HCT116 (cell line): ENCODE data around the gene CHRD. TPM values are rescaled to one million over a fixed set of nuclear protein-coding genes. Genes with fewer than 3 reads are reported as not detected.

Experiments used
- ATAC-seq: fragments of 200-7000 bp; cut with Tn5 transposase; 2 replicates; pipeline ENCODE4 v1.9.1; 2020; ENCODE audit warnings: mild to moderate bottlenecking, moderate library complexity
- BruUV-seq: library from RNA; stranded (reverse); fragments of 400-500 nt; replicated peaks from 2 replicates; lab custom pipeline; 2021; lab: Mats Ljungman, UMichigan
- CTCF ChIA-PET: fragments of 300-600 bp; sonication (Branson Sonifier 250); formaldehyde crosslinking; loops from one replicate; lab custom pipeline; 2021; ENCODE audit warnings: antibody characterized with exemption; lab: Charles Lee
- POLR2A ChIA-PET: fragments of 300-600, 350-600 bp; sonication (Branson Sonifier 250); formaldehyde crosslinking; loops from one replicate; lab custom pipeline; 2021; ENCODE audit warnings: antibody characterized with exemption; lab: Charles Lee
- RAD21 ChIA-PET, 2 experiments: fragments of 300-600 bp; sonication (Branson Sonifier 250); formaldehyde crosslinking; loops; one replicate each; lab custom pipeline; 2023; ENCODE audit warnings: low total read pairs in 2 of 2; ENCODE audit not compliant: uncharacterized antibody in 2 of 2, unreplicated experiment in 2 of 2, low non-redundant PET in 1 of 2; lab: Charles Lee
- DNase-seq: peaks from one replicate; pipeline ENCODE4 v3.0.0-alpha.2; 2010; ENCODE audit warnings: low read depth, low spot score
- H2AFZ ChIP-seq: fragments of 200-600 bp; shearing (Covaris generic), sonication (generic); 2 replicates; pipeline ENCODE4 v1.6.1; 2017; ENCODE audit warnings: low read depth, mixed run types, mixed read lengths, antibody characterized with exemption, low read length; ENCODE audit not compliant: poor library complexity, severe bottlenecking
- H3K27ac ChIP-seq: 2 replicates; pipeline ENCODE4 v1.5.1; 2012; ENCODE audit warnings: low read depth, low read length
- H3K27me3 ChIP-seq: fragments of 200-600 bp; sonication (generic); 2 replicates; pipeline ENCODE4 v1.6.1; 2016; ENCODE audit warnings: mixed run types, low read length, mixed read lengths; ENCODE audit not compliant: insufficient read depth
- H3K36me3 ChIP-seq, 2 experiments: fragments of 200-500 bp in 1 of 2; fragments of 200-600 bp in 1 of 2; sonication (Bioruptor generic) in 1 of 2; sonication (generic) in 1 of 2; 2 replicates each; pipeline versions ENCODE4 v1.5.1 to v1.6.1; 2014 to 2016; ENCODE audit warnings: low read length in 2 of 2, inconsistent platforms in 1 of 2, mixed read lengths in 1 of 2, mixed run types in 1 of 2; ENCODE audit not compliant: insufficient read depth in 2 of 2, control insufficient read depth in 1 of 2
- H3K4me1 ChIP-seq, 2 experiments: fragments of 200-600 bp in 1 of 2; sonication (generic) in 1 of 2; 2 replicates each; pipeline versions ENCODE4 v1.5.1 to v1.6.1; 2012 to 2017; ENCODE audit warnings: low read length in 2 of 2, inconsistent platforms in 1 of 2, mild to moderate bottlenecking in 1 of 2, mixed read lengths in 1 of 2, mixed run types in 1 of 2, moderate library complexity in 1 of 2; ENCODE audit not compliant: insufficient read depth in 2 of 2, control insufficient read depth in 1 of 2
- H3K4me2 ChIP-seq: fragments of 200-600 bp; sonication (generic); 2 replicates; pipeline ENCODE4 v1.6.1; 2017; ENCODE audit warnings: mixed run types, low read length, mixed read lengths
- H3K4me3 ChIP-seq, 2 experiments: fragments of 200-600 bp in 1 of 2; sonication (generic) in 1 of 2; replicated peaks in 1 of 2; 2 replicates each; pipeline ENCODE4 v1.5.1; 2011 to 2016; ENCODE audit warnings: low read length in 2 of 2, control low read depth in 1 of 2, low read depth in 1 of 2, mild to moderate bottlenecking in 1 of 2, mixed read lengths in 1 of 2, mixed run types in 1 of 2
- H3K79me2 ChIP-seq: fragments of 200-600 bp; sonication (generic); 2 replicates; pipeline ENCODE4 v1.6.1; 2017; ENCODE audit warnings: mild to moderate bottlenecking, mixed run types, low read length, moderate library complexity, mixed read lengths; ENCODE audit not compliant: insufficient read depth
- H3K9ac ChIP-seq: fragments of 200-600 bp; sonication (generic); 2 replicates; pipeline ENCODE4 v1.6.1; 2016; ENCODE audit warnings: low read length, mixed read lengths
- H3K9me2 ChIP-seq: fragments of 200-600 bp; sonication (generic), shearing (Covaris generic); 2 replicates; pipeline ENCODE4 v1.6.1; 2017; ENCODE audit warnings: mixed run types, mild to moderate bottlenecking, moderate library complexity; ENCODE audit not compliant: insufficient read depth
- H3K9me3 ChIP-seq, 2 experiments: fragments of 200-500 bp in 1 of 2; fragments of 200-600 bp in 1 of 2; sonication (Bioruptor generic) in 1 of 2; sonication (generic) in 1 of 2; 2 replicates each; pipeline ENCODE4 v1.6.1; 2014 to 2017; ENCODE audit warnings: low read length in 2 of 2, mixed read lengths in 2 of 2, inconsistent platforms in 1 of 2, low read depth in 1 of 2, mild to moderate bottlenecking in 1 of 2, mixed run types in 1 of 2, moderate library complexity in 1 of 2; ENCODE audit not compliant: control insufficient read depth in 1 of 2, insufficient read depth in 1 of 2
- H4K20me1 ChIP-seq: fragments of 200-600 bp; sonication (generic), shearing (Covaris generic); 2 replicates; pipeline ENCODE4 v1.6.1; 2017; ENCODE audit warnings: mixed run types, mild to moderate bottlenecking, moderate library complexity; ENCODE audit not compliant: insufficient read depth
- CBX3 ChIP-seq: IDR thresholded peaks from 2 replicates; pipeline ENCODE4 v1.6.1; 2012; ENCODE audit warnings: low read depth
- CEBPB ChIP-seq: IDR thresholded peaks from 2 replicates; pipeline ENCODE4 v1.6.1; 2012; ENCODE audit warnings: low read depth
- CTCF ChIP-seq, 3 experiments: fragments of 200-600 bp in 1 of 3; sonication (generic) in 1 of 3; IDR thresholded peaks in 2 of 3; conservative IDR thresholded peaks in 1 of 3; 2 replicates each; pipeline ENCODE4 v1.5.1; 2012 to 2017; ENCODE audit warnings: low read depth in 2 of 3, low read length in 2 of 3, antibody characterized with exemption in 1 of 3, borderline replicate concordance in 1 of 3, control low read depth in 1 of 3, mild to moderate bottlenecking in 1 of 3, mixed read lengths in 1 of 3, mixed run types in 1 of 3, moderate library complexity in 1 of 3; ENCODE audit not compliant: insufficient read depth in 1 of 3
- EGR1 ChIP-seq: IDR thresholded peaks from 2 replicates; pipeline ENCODE4 v1.6.1; 2012; ENCODE audit warnings: low read depth
- EZH2 ChIP-seq: fragments of 200-600 bp; sonication (generic); IDR thresholded peaks from 2 replicates; pipeline ENCODE4 v1.6.1; 2017; ENCODE audit warnings: antibody characterized with exemption, mixed run types
- EZH2phosphoT487 ChIP-seq: fragments of 200-600 bp; IDR thresholded peaks from 2 replicates; pipeline ENCODE4 v1.6.1; 2018; ENCODE audit warnings: antibody characterized with exemption, borderline replicate concordance
- FOSL1 ChIP-seq: IDR thresholded peaks from 2 replicates; pipeline ENCODE4 v1.6.1; 2012; ENCODE audit warnings: low read depth
- POLR2A ChIP-seq: IDR thresholded peaks from 2 replicates; pipeline ENCODE4 v1.7.0; 2011; ENCODE audit warnings: borderline replicate concordance; ENCODE audit not compliant: insufficient read depth, insufficient read length; ENCODE audit errors: extremely low read depth
- POLR2AphosphoS5 ChIP-seq: IDR thresholded peaks from 2 replicates; pipeline ENCODE4 v1.6.1; 2011; ENCODE audit warnings: mild to moderate bottlenecking, low read depth, low read length, moderate library complexity
- RAD21 ChIP-seq: IDR thresholded peaks from 2 replicates; pipeline ENCODE4 v1.6.1; 2012; ENCODE audit warnings: low read depth, mild to moderate bottlenecking
- REST ChIP-seq: IDR thresholded peaks from 2 replicates; pipeline ENCODE4 v1.6.1; 2012; ENCODE audit warnings: low read depth
- SIN3A ChIP-seq: IDR thresholded peaks from 2 replicates; pipeline ENCODE4 v1.6.1; 2012; ENCODE audit warnings: low read depth
- SP1 ChIP-seq: IDR thresholded peaks from 2 replicates; pipeline ENCODE4 v1.6.1; 2012; ENCODE audit warnings: low read depth
- SRF ChIP-seq: IDR thresholded peaks from 2 replicates; pipeline ENCODE4 v1.6.1; 2012; ENCODE audit warnings: low read depth
- TCF7L2 ChIP-seq: IDR thresholded peaks from 2 replicates; pipeline ENCODE4 v1.7.0; 2011; ENCODE audit warnings: borderline replicate concordance, inconsistent platforms; ENCODE audit not compliant: insufficient read depth, insufficient read length; ENCODE audit errors: extremely low read depth
- YY1 ChIP-seq: IDR thresholded peaks from 2 replicates; pipeline ENCODE4 v1.6.1; 2011; ENCODE audit warnings: low read length, low read depth, moderate library complexity, mild to moderate bottlenecking; ENCODE audit not compliant: insufficient replicate concordance; ENCODE audit errors: extremely low read depth
- ZBTB33 ChIP-seq: IDR thresholded peaks from 2 replicates; pipeline ENCODE4 v1.6.1; 2011; ENCODE audit warnings: mild to moderate bottlenecking, low read length, moderate library complexity; ENCODE audit not compliant: insufficient replicate concordance; ENCODE audit errors: extremely low read depth
- intact Hi-C: fragments of 100-400 bp; cut with micrococcal nuclease; formaldehyde crosslinking; loops from 2 replicates; pipeline ENCODE4 v1.10.0; 2022
- total RNA-seq: library from RNA; stranded (reverse); gene quantifications from one replicate; pipeline ENCODE4 v1.2.1, GENCODE V29; 2021; ENCODE audit not compliant: unreplicated experiment
- TF ChIP-seq, protein P1 (sequence below): IDR thresholded peaks from 2 replicates; pipeline ENCODE4 v1.6.1; 2012

The CHRD gene
- total RNA-seq, 1 experiment from 2014 or later = 8.0 TPM

- no peak overlapping the region for H3K27ac ChIP-seq
- CTCF ChIA-PET = interaction anchor here (0.6 to 1.8 kb wide), 7 partner anchors 9 to 1411 kb away, joined by 3 to 7 read pairs (median 3); no protein-coding TSS in a partner anchor
- TF ChIP-seq SP1 = no peak
- TF ChIP-seq TCF7L2 = no peak
- no peak for TF ChIP-seq REST
- TF ChIP-seq SIN3A = no peak
- TF ChIP-seq FOSL1 = no peak
- TF ChIP-seq EGR1 = no peak
- TF ChIP-seq YY1 = peak; percentile 13
- TF ChIP-seq CBX3 = peak; percentile 30; the same call in 1 of the 2 replicates
- TF ChIP-seq CEBPB = no peak
- no peak for TF ChIP-seq POLR2A
- TF ChIP-seq CTCF (IDR thresholded peaks at IDR 0.05 in 2 of 3, conservative IDR thresholded peaks at IDR 0.05 in 1 of 3; ENCODE audit: borderline replicate concordance in 1 of 3, insufficient read depth in 1 of 3, low read depth in 2 of 3, low read length in 2 of 3) = peak; percentile 90 to 95 (median 94)
- TF ChIP-seq SRF = no peak
- no peak for TF ChIP-seq POLR2AphosphoS5
- TF ChIP-seq, protein P1, sequence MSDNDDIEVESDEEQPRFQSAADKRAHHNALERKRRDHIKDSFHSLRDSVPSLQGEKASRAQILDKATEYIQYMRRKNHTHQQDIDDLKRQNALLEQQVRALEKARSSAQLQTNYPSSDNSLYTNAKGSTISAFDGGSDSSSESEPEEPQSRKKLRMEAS = peak; percentile 62; the same call in 1 of the 2 replicates
- TF ChIP-seq ZBTB33 = no peak
- no peak for TF ChIP-seq EZH2
- no peak for TF ChIP-seq EZH2phosphoT487
- TF ChIP-seq RAD21 = peak; percentile 97
Measured at GRCh38 chr3:184417619-184418327, 37.9 kb downstream of the CHRD start.

More at GRCh38 chr3:184417619-184418327, 37.9 kb downstream of the CHRD start:
- no peaks in the 10 kb centered on the region for H3K79me2 ChIP-seq
- H3K4me1 ChIP-seq = no peaks in the 10 kb centered on the region
- no peak overlapping the region for H3K9ac ChIP-seq
- RAD21 ChIA-PET = interaction anchor here (0.6 to 1.0 kb wide), 3 partner anchors 46 to 102 kb away, joined by 3 to 5 read pairs (median 3); no protein-coding TSS in a partner anchor
- no peaks in the 10 kb centered on the region for H3K36me3 ChIP-seq
- H2AFZ ChIP-seq = no peak overlapping the region
- no peaks in the 10 kb centered on the region for H3K27me3 ChIP-seq
- 0 out of 2 replicates have a peak overlapping the region, but pooled peaks have one; percentile 1 for H3K4me2 ChIP-seq
- H4K20me1 ChIP-seq = no peaks in the 10 kb centered on the region
- POLR2A ChIA-PET = no interaction called here
- H3K9me2 ChIP-seq = no peaks in the 10 kb centered on the region
- DNase-seq = peak; percentile 52
- peak; percentile 97 for ATAC-seq
- intact Hi-C loops = loop anchor here (1.0 to 2.0 kb wide), 5 partner anchors 47 to 127 kb away; no protein-coding TSS in a partner anchor
- H3K9me3 ChIP-seq = no peaks in the 10 kb centered on the region
- BruUV-seq = no TSS peak
- H3K4me3 ChIP-seq = no peak overlapping the region
